ENCODE results near the gene CGA.
"Not testable (repeated sequence)": the region's sequence is repeated elsewhere in the genome, so short reads cannot be mapped to it uniquely, and the experiment has no call there.

Gene CGA

DNA sequence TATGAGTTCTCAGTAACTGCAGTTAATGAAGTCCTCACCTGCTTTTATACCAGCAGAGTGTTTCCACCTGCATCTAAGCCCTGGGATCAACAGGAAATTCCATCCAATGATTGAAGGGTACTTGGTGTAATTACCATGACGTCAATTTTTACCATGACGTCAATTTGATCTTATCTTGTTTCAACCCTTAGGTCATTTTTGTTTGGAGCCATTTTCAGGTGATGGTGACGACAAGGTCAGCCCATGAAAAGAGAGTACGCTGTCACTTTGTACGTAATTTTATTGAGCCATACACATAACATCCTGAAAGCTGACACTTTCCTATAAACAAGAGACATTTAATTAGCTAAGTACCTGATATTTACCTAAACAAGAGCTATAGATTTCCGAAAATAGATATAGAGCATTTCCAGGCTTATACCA, at the start of gene CGA:
TSS of gene CGA (minus strand) at position 20 of the 423 bp plus-strand sequence. CDS start 6,906 bp downstream, outside the sequence.
- H3K27ac ChIP-seq (ENCODE audit: low read depth, low read length): no peak within 1 kb of the TSS
- H3K36me3 ChIP-seq (ENCODE audit: control insufficient read depth in 1 of 2, insufficient read depth in 2 of 2, low read length in 2 of 2): no peaks in the 10 kb centered on the region
- H3K27me3 ChIP-seq (ENCODE audit: control insufficient read depth in 1 of 2, insufficient read depth in 2 of 2, low read length in 2 of 2): peaks cover 0 to 4% of the 10 kb centered on the region in 2 donors
- H3K4me1 ChIP-seq (ENCODE audit: control insufficient read depth in 1 of 2, insufficient read depth in 2 of 2, low read length in 2 of 2): no peaks in the 10 kb centered on the region
- H3K9me3 ChIP-seq (ENCODE audit: control insufficient read depth in 1 of 2, low read length in 2 of 2): no peaks in the 10 kb centered on the region
- no peak within 1 kb of the TSS for H3K4me3 ChIP-seq (ENCODE audit: low read depth in 1 of 2, low read length in 2 of 2)
- H3K9ac ChIP-seq (ENCODE audit: low read depth in 1 of 2, low read length in 2 of 2): no peak within 1 kb of the TSS

DNA sequence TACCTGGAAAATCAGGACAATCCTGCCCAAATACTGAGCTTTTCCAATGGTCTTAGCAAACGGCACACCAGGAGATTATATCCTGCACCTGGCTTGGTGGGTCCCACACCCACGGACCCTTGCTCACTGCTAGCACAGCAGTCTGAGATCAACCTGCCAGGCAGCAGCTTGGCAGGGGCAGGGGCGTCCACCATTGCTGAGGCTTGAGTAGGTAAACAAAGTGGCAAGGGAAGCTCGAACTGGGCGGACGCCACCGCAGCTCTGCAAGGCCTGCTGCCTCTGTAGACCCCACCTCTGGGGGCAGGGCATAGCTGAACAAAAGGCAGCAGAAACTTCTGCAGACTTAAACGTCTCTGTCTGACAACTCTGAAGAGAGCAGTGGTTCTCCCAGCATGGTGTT, 45.0 kb upstream of the CGA start:
- H3K4me1 ChIP-seq (ENCODE audit: control insufficient read depth in 1 of 2, insufficient read depth in 2 of 2, low read length in 2 of 2); H3K9ac ChIP-seq (ENCODE audit: low read depth in 1 of 2, low read length in 2 of 2); H3K27ac ChIP-seq (ENCODE audit: low read depth, low read length); H3K36me3 ChIP-seq (ENCODE audit: control insufficient read depth in 1 of 2, insufficient read depth in 2 of 2, low read length in 2 of 2); H3K27me3 ChIP-seq (ENCODE audit: control insufficient read depth in 1 of 2, insufficient read depth in 2 of 2, low read length in 2 of 2); H3K9me3 ChIP-seq (ENCODE audit: control insufficient read depth in 1 of 2, low read length in 2 of 2); H3K4me3 ChIP-seq (ENCODE audit: low read depth in 1 of 2, low read length in 2 of 2): not testable (repeated sequence)

DNA sequence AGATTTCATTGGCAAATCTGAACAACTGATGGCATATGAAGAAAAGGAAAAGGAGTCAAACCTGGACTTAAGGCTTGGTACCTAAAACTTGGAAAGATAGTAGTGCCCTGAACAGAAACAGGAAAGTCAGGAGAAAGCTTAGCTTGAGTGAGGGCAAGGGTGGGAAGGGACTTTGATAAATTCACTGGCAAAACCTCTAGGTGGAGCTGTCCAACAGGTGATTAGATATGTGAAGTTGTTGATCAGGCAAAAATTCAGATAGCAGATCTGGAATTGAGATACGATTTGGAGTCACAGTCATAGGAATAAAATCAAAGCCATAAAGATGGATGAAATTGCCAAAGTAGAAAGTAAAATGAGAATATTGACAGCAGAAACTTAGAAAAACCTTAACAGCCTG, 44.3 kb upstream of the CGA start:
- Histone ChIP-seq H3K27me3 (ENCODE audit: control insufficient read depth in 1 of 2, insufficient read depth in 2 of 2, low read length in 2 of 2) (no peaks in the 10 kb centered on the region), H3K4me3 (ENCODE audit: low read depth in 1 of 2, low read length in 2 of 2) (no peak overlapping the region), H3K9ac (ENCODE audit: low read depth in 1 of 2, low read length in 2 of 2) (no peak overlapping the region), H3K36me3 (ENCODE audit: control insufficient read depth in 1 of 2, insufficient read depth in 2 of 2, low read length in 2 of 2) (no peaks in the 10 kb centered on the region), H3K4me1 (ENCODE audit: control insufficient read depth in 1 of 2, insufficient read depth in 2 of 2, low read length in 2 of 2) (no peaks in the 10 kb centered on the region), H3K9me3 (ENCODE audit: control insufficient read depth in 1 of 2, low read length in 2 of 2) (no peaks in the 10 kb centered on the region), H3K27ac (ENCODE audit: low read depth, low read length) (no peak overlapping the region)

DNA sequence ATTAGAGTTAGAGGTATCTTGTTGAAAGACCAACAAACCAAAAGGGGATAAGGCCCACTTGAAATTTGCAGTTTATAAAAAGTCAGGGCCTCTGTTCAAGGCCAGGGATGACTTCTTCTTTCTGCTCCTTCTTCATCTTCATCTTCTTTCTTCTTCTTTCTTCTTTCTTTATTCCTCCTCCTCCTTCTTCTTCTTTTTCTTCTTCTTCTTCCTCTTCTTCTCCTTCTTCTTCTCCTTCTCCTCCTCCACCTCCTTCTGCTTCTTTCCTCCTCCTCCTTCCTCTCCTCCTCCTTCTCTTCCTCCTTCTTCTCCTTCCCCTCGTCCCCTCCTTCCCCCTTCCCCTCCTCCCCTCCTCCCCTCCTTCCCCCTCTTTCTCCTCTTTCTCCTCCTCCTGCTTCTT, 42.1 kb upstream of the CGA start:
- no peak overlapping the region for H3K4me3 ChIP-seq (ENCODE audit: low read depth in 1 of 2, low read length in 2 of 2)
- no peaks in the 10 kb centered on the region for H3K9me3 ChIP-seq (ENCODE audit: control insufficient read depth in 1 of 2, low read length in 2 of 2)
- no peaks in the 10 kb centered on the region for H3K36me3 ChIP-seq (ENCODE audit: control insufficient read depth in 1 of 2, insufficient read depth in 2 of 2, low read length in 2 of 2)
- no peaks in the 10 kb centered on the region for H3K4me1 ChIP-seq (ENCODE audit: control insufficient read depth in 1 of 2, insufficient read depth in 2 of 2, low read length in 2 of 2)
- H3K27me3 ChIP-seq (ENCODE audit: control insufficient read depth in 1 of 2, insufficient read depth in 2 of 2, low read length in 2 of 2): no peaks in the 10 kb centered on the region
- H3K27ac ChIP-seq (ENCODE audit: low read depth, low read length): no peak overlapping the region
- no peak overlapping the region for H3K9ac ChIP-seq (ENCODE audit: low read depth in 1 of 2, low read length in 2 of 2)

DNA sequence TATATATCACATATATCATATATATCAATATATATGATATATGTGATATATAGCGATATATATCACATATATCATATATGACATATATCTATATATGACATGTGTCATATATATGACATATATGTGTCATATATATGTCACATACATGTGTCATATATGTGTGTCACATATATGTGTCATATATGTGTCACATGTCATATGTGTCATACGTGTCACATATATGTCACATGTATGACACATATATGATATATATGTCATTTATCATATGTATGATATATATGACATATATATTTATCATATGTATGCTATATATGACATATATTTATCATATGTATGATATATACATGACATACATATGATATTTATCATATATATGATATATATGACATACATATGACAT, 32.8 kb upstream of the CGA start:
- H3K27ac ChIP-seq (ENCODE audit: low read depth, low read length): no peak overlapping the region
- no peaks in the 10 kb centered on the region for H3K4me1 ChIP-seq (ENCODE audit: control insufficient read depth in 1 of 2, insufficient read depth in 2 of 2, low read length in 2 of 2)
- H3K27me3 ChIP-seq (ENCODE audit: control insufficient read depth in 1 of 2, insufficient read depth in 2 of 2, low read length in 2 of 2): no peaks in the 10 kb centered on the region

DNA sequence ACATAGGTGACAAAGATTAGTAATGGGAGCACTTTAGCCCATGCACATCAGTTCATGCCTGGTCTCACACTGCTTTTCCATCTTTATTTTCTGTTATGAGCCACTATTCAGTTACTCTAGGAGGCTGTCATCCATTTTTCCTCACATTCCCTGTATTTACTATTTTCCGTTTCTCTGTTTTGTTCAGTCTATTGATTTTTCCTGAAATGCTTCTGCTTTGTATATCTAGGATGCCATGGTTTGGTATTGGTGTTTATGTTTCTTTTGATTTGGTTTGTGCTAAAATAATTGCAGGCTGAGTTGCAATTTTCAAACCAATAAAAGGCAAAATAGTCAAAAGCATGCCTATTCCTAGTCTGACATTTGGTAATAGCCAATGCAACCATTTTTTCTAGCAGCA, 31.6 kb upstream of the CGA start:
- H3K36me3 ChIP-seq (ENCODE audit: control insufficient read depth in 1 of 2, insufficient read depth in 2 of 2, low read length in 2 of 2): no peaks in the 10 kb centered on the region
- no peak overlapping the region for H3K27ac ChIP-seq (ENCODE audit: low read depth, low read length)
- H3K4me1 ChIP-seq (ENCODE audit: control insufficient read depth in 1 of 2, insufficient read depth in 2 of 2, low read length in 2 of 2): no peaks in the 10 kb centered on the region
- no peak overlapping the region for H3K4me3 ChIP-seq (ENCODE audit: low read depth in 1 of 2, low read length in 2 of 2)
- H3K27me3 ChIP-seq (ENCODE audit: control insufficient read depth in 1 of 2, insufficient read depth in 2 of 2, low read length in 2 of 2): no peaks in the 10 kb centered on the region
- H3K9ac ChIP-seq (ENCODE audit: low read depth in 1 of 2, low read length in 2 of 2): no peak overlapping the region
- H3K9me3 ChIP-seq (ENCODE audit: control insufficient read depth in 1 of 2, low read length in 2 of 2): peaks cover 0 to 3% of the 10 kb centered on the region in 2 donors

More for the DNA sequence above, 32.8 kb upstream of the CGA start:
- Histone ChIP-seq H3K9me3 (ENCODE audit: control insufficient read depth in 1 of 2, low read length in 2 of 2) (peaks cover 0 to 3% of the 10 kb centered on the region in 2 donors), H3K9ac (ENCODE audit: low read depth in 1 of 2, low read length in 2 of 2) (no peak overlapping the region), H3K36me3 (ENCODE audit: control insufficient read depth in 1 of 2, insufficient read depth in 2 of 2, low read length in 2 of 2) (no peaks in the 10 kb centered on the region), H3K4me3 (ENCODE audit: low read depth in 1 of 2, low read length in 2 of 2) (no peak overlapping the region)

DNA sequence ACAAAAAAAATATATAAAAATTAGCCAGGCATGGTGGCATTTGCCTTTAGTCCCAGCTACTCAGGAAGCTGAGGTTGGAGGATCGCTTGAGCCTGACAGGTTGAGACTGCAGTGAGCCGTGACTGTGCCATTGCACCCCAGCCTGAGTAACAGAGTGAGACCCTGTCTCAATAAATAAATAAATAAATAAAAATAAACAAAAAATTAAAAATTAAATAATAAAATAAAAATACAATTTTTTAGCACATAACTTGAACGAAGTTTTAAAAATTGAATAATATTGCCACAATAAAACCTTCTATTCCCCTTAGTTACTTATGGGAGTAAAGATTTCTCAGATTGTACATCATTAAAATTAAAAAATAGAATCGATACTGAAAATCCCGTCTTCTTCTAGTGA, 29.2 kb upstream of the CGA start:
- H3K27ac ChIP-seq (ENCODE audit: low read depth, low read length): no peak overlapping the region
- no peak overlapping the region for H3K4me3 ChIP-seq (ENCODE audit: low read depth in 1 of 2, low read length in 2 of 2)
- H3K36me3 ChIP-seq (ENCODE audit: control insufficient read depth in 1 of 2, insufficient read depth in 2 of 2, low read length in 2 of 2): no peaks in the 10 kb centered on the region
- H3K9me3 ChIP-seq (ENCODE audit: control insufficient read depth in 1 of 2, low read length in 2 of 2): no peaks in the 10 kb centered on the region
- H3K27me3 ChIP-seq (ENCODE audit: control insufficient read depth in 1 of 2, insufficient read depth in 2 of 2, low read length in 2 of 2): no peaks in the 10 kb centered on the region
- H3K4me1 ChIP-seq (ENCODE audit: control insufficient read depth in 1 of 2, insufficient read depth in 2 of 2, low read length in 2 of 2): no peaks in the 10 kb centered on the region
- no peak overlapping the region for H3K9ac ChIP-seq (ENCODE audit: low read depth in 1 of 2, low read length in 2 of 2)

DNA sequence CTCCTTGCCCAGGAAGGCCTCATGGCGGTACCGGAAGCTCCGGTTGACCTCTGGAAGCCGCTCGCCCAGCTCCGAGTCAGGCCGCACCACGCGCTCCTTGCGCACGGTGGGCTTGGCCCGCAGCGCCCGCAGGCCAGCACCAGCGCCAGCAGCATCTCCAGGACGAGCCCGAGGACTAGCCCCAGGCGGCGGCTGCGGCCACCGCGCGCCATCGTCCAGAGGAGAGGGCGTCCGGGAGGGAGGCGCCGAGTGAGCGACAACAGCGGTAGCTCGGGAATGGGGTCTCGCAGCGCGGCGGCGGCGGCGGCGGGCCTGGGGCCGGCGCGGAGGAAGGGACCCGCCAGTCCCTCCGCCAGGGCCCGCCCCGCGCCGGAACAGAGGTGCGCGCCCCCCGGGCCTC, 27.6 kb upstream of the CGA start:
- no peak overlapping the region for H3K27ac ChIP-seq (ENCODE audit: low read depth, low read length)
- no peaks in the 10 kb centered on the region for H3K36me3 ChIP-seq (ENCODE audit: control insufficient read depth in 1 of 2, insufficient read depth in 2 of 2, low read length in 2 of 2)
- H3K4me1 ChIP-seq (ENCODE audit: control insufficient read depth in 1 of 2, insufficient read depth in 2 of 2, low read length in 2 of 2): no peaks in the 10 kb centered on the region
- no peaks in the 10 kb centered on the region for H3K9me3 ChIP-seq (ENCODE audit: control insufficient read depth in 1 of 2, low read length in 2 of 2)
- H3K9ac ChIP-seq (ENCODE audit: low read depth in 1 of 2, low read length in 2 of 2): no peak overlapping the region
- no peaks in the 10 kb centered on the region for H3K27me3 ChIP-seq (ENCODE audit: control insufficient read depth in 1 of 2, insufficient read depth in 2 of 2, low read length in 2 of 2)
- H3K4me3 ChIP-seq (ENCODE audit: low read depth in 1 of 2, low read length in 2 of 2): no peak overlapping the region

DNA sequence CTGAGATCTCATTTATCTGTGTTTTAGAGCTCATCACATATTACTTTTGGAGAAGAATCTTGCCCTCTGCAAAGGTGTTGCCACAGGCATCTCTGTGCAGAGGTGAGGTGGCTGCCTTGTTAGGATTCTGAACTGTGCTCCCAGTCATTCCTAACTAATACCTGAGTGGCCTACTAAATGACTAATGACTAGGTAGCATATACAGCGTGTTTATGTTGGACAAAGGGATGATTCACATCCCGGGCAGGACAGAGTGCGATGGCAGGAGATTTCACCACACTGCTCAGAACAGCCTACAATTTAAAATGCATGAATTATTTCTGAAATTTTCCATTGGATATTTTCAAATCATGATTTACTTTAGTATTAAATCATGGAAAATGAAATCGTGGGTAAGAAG, 23.1 kb upstream of the CGA start:
- H3K27me3 ChIP-seq (ENCODE audit: control insufficient read depth in 1 of 2, insufficient read depth in 2 of 2, low read length in 2 of 2): no peaks in the 10 kb centered on the region
- H3K36me3 ChIP-seq (ENCODE audit: control insufficient read depth in 1 of 2, insufficient read depth in 2 of 2, low read length in 2 of 2): no peaks in the 10 kb centered on the region
- H3K27ac ChIP-seq (ENCODE audit: low read depth, low read length): no peak overlapping the region
- H3K9ac ChIP-seq (ENCODE audit: low read depth in 1 of 2, low read length in 2 of 2): no peak overlapping the region
- no peak overlapping the region for H3K4me3 ChIP-seq (ENCODE audit: low read depth in 1 of 2, low read length in 2 of 2)
- H3K9me3 ChIP-seq (ENCODE audit: control insufficient read depth in 1 of 2, low read length in 2 of 2): no peaks in the 10 kb centered on the region
- no peaks in the 10 kb centered on the region for H3K4me1 ChIP-seq (ENCODE audit: control insufficient read depth in 1 of 2, insufficient read depth in 2 of 2, low read length in 2 of 2)

DNA sequence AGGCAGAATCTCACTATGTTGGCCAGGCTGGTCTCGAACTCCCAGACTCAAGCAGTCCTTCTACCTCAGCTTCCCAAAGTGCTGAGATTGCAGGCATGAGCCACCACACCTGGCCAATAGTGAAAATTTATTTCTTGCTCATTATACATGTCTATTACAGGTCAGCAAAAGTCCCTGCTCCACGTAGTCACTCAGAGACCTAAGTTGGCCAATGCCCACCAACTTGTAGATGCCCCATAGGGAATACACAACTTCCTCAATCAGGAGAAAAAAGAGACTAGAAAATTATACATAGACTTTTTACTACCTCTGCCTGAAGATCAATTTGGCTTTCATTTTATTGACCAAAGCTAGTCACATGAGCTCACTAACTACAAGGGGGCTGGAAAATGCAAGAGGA, 22.0 kb upstream of the CGA start:
- no peaks in the 10 kb centered on the region for H3K27me3 ChIP-seq (ENCODE audit: control insufficient read depth in 1 of 2, insufficient read depth in 2 of 2, low read length in 2 of 2)
- no peaks in the 10 kb centered on the region for H3K4me1 ChIP-seq (ENCODE audit: control insufficient read depth in 1 of 2, insufficient read depth in 2 of 2, low read length in 2 of 2)
- H3K9me3 ChIP-seq (ENCODE audit: control insufficient read depth in 1 of 2, low read length in 2 of 2): no peaks in the 10 kb centered on the region
- H3K4me3 ChIP-seq (ENCODE audit: low read depth in 1 of 2, low read length in 2 of 2): no peak overlapping the region
- H3K9ac ChIP-seq (ENCODE audit: low read depth in 1 of 2, low read length in 2 of 2): no peak overlapping the region
- no peaks in the 10 kb centered on the region for H3K36me3 ChIP-seq (ENCODE audit: control insufficient read depth in 1 of 2, insufficient read depth in 2 of 2, low read length in 2 of 2)
- H3K27ac ChIP-seq (ENCODE audit: low read depth, low read length): no peak overlapping the region

Data from duodenal mucosa (tissue), 2 donors.